Activated gamma-delta T cell treated with anti-CD3 and anti-CD28 coated beads, Interleukin-2, amount 50 U/mL, for 16 hours (primary cell): ENCODE data around the gene BPTF.
"Not testable (repeated sequence)": the region's sequence is repeated elsewhere in the genome, so short reads cannot be mapped to it uniquely, and the experiment has no call there.

Source experiments
- DNase-seq: peaks from one replicate; pipeline ENCODE4 v3.0.0-alpha.2; 2020; ENCODE audit warnings: low read depth

Gene BPTF

DNA sequence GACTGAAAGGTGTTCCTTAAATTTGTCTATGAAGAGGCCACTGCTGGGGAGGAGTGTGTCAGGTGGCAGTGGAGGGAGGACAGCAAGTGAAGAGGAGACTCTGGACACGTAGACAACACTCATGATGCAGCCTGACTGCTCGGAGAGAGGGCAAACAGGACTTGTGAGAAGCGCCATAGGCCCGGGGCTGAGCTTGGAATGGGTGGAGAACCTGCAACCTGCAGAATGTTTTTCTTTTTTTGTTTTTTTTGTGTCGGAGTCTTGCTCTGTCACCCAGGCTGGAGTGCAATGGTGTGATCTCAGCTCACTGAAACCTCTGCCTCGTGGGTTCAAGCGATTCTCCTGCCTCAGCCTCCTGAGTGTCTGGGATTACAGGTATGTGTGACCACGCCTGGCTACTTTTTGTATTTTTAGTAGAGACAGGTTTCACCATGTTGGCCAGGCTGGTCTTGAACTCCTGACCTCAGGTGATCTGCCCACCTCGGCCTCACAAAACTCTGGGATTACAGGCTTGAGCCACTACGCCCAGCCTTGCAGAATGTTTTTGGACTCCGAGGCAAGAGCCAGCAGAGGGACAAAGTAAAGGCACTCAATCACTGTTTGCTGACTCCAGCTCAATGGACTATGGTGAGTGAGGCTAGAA, 189.9 kb downstream of the BPTF start:
- no peak for DNase-seq

- no peak for DNase-seq
These were observed 191.5 kb downstream of the BPTF start for GRCh38 chr17:68016838-68017237.

GRCh38 chr17:68018493-68018892, 193.2 kb downstream of the BPTF start:
- not testable (repeated sequence) for DNase-seq

DNA sequence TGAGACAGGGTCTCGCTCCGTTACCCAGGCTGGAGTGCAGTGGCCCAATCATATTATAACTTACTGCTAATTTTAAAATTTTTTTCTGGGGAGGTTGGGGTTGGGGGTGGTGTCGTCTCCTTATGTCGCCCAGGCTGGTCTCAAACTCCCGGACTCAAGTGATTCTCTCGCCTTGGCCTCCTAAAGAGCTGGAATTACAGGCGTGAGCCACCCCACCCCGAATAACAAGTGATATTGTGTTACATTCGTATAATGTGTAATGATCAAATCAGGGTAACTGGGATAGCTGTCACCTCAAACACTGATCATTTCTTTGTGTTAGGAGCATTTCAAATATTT, 194.0 kb downstream of the BPTF start:
- DNase-seq: no peak

- peak; percentile 96 for DNase-seq
These were observed 194.5 kb downstream of the BPTF start for GRCh38 chr17:68019675-68020408.

DNA sequence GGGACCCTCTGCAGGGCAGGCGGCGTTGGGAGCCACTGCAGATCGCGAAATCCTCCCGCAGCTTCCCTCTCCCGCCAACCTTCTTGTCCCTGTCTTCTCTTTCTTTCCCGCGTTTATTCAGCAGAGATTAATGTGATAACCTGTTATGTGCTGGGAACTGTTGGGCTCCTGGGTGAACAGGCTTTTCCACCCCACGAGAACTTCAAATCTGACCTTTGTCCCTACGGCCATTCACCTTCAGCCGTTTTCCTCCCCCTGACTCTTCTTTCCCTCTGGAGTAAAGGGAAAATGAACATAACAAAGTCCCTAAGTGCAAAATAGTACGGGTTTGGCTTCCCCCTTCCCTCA, 195.1 kb downstream of the BPTF start:
- no peak for DNase-seq

DNA sequence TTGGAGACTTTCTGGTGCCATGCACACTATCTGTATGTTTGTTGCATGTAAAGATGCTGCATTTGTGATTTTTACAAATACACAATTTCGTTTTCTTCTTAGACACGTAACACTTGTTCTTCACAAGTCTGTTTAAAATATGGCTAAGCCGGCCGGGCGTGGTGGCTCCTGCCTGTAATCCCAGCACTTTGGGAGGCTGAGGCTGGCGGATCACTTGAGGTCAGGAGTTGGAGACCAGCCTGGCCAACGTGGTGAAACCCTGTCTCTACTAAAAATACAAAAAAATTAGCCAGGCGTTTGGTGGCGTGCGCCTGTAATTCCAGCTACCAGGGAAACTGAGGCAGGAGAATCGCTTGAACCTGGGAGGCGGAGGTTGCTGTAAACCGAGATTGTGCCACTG, 195.5 kb downstream of the BPTF start:
- not testable (repeated sequence) for DNase-seq

DNA sequence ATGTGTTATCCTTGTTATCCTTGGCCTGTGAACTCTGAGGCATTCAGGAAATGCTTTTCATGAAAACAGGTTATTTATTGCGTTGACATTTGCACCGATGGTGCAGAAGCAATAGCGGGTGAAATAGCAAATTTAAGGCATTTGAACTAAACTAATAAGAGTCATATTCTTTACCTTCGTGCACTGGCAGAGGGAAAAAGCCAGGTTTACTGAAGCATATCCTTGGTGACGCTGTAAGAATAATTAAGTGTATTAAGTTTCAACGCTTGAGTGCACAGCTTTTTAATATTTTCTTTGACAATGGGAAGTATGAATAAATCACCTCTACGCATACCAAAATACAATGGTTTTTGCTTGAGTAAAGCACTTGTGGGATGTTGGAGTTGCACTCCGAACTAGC, 196.7 kb downstream of the BPTF start:
- no peak for DNase-seq

DNA sequence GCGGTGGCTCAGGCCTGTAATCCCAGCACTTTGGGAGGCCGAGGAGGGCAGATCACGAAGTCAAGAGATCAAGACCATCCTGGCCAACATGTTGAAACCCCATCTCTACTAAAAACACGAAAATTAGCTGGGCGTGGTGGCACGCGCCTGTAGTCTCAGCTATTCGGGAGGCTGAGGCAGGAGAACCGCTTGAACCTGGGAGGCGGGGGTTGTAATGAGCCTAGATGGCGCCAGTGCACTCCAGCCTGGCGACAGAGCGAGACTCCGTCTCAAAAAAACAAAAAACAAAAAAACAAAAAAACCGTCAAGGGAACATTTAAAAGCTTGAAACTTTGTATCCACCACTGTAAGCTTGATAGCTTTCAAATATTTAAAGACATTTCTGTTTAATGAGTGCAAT, 197.2 kb downstream of the BPTF start:
- DNase-seq: not testable (repeated sequence)

DNA sequence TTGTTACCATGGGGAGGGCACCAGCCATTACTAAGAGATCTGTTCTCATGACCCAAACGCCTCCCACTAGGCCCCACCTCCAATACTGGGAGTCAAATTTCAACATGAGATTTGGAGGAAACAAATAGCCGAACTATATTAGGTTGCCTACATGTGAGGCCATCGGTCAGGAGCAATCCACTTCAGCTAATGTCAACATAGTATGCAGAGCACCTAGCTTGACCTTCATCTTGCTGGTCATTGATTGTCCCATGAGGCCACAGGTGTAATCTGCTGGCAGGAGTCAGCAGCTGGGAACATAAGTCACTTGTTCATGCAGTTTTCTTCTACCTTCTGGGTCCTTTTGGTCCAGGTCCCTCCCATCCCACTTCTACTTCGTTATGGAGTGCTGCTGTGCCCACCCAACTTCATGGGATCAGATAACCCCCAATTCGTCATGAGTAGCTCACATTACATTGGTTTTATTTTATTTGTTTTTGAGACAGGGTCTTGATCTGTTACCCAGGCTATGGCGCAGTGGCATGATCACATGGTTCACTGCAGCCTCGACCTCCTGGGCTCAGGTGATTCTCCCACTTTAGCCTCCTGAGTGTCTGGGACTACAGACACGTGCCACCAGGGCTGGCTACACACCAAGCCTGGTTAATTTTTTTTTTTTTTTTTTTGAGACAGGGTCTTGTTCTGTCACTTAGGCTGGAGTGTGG, 204.4 kb downstream of the BPTF start:
- DNase-seq: no peak
